HepG2 (cell line): ENCODE measurements around the gene SLC6A6. TPM values are rescaled to one million over a fixed set of nuclear protein-coding genes. Genes with fewer than 3 reads are reported as not detected.

Source experiments
- ATAC-seq: fragments of 200-7000 bp; cut with Tn5 transposase; 3 replicates; pipeline ENCODE4 v1.9.1; 2020; ENCODE audit warnings: mild to moderate bottlenecking, moderate library complexity
- BruUV-seq: library from RNA; stranded (reverse); fragments of 400-500 nt; replicated peaks from 2 replicates; lab custom pipeline; 2021; lab: Mats Ljungman, UMichigan
- CTCF ChIA-PET: fragments of 300-600 bp; formaldehyde crosslinking; extraction: SDS; loops from one replicate; lab custom pipeline; 2021; ENCODE audit warnings: low total read pairs, inconsistent platforms, low intra/inter-chr PET ratio; lab: Yijun Ruan, JAX
- POLR2A ChIA-PET: fragments of 350-600 bp; sonication (Branson Sonifier 250); formaldehyde crosslinking; loops from one replicate; lab custom pipeline; 2020; ENCODE audit warnings: antibody characterized with exemption, inconsistent platforms; lab: Yijun Ruan, JAX
- DNase-seq: peaks from one replicate; pipeline ENCODE4 v3.0.0-alpha.2; 2015; ENCODE audit warnings: low spot score
- FAIRE-seq: peaks from 3 replicates; lab custom pipeline; 2011; peaks lifted over from hg19 to GRCh38; lab: Jason Lieb, UNC
- H2AFZ ChIP-seq: one replicate; pipeline ENCODE4 v1.6.1; 2011; ENCODE audit warnings: low read length, inconsistent platforms
- H3K27ac ChIP-seq: fragments of 300-600 bp; 3 replicates; pipeline ENCODE4 v1.8.0; 2011; ENCODE audit warnings: mixed run types, mild to moderate bottlenecking, mixed read lengths, low read length, inconsistent platforms; ENCODE audit not compliant: insufficient read depth; ENCODE audit errors: extremely low read length
- H3K27me3 ChIP-seq, 2 experiments: fragments of 200-600 bp in 1 of 2; 2 replicates in 1 of 2; 3 replicates in 1 of 2; pipeline versions ENCODE4 v1.6.0 to v1.8.0; 2011; ENCODE audit warnings: low read length in 2 of 2, mild to moderate bottlenecking in 2 of 2, moderate library complexity in 2 of 2, inconsistent platforms in 1 of 2; ENCODE audit not compliant: insufficient read depth in 2 of 2, control insufficient read depth in 1 of 2
- H3K36me3 ChIP-seq, 2 experiments: fragments of 200-600 bp in 1 of 2; replicated peaks in 1 of 2; 2 replicates in 1 of 2; 3 replicates in 1 of 2; pipeline versions ENCODE4 v1.5.1 to v1.8.0; 2011; ENCODE audit warnings: low read length in 2 of 2, inconsistent platforms in 1 of 2; ENCODE audit not compliant: insufficient read depth in 2 of 2, control insufficient read depth in 1 of 2
- H3K4me1 ChIP-seq: 2 replicates; pipeline ENCODE4 v1.5.1; 2012; ENCODE audit warnings: low read length, inconsistent platforms; ENCODE audit not compliant: insufficient read depth
- H3K4me2 ChIP-seq: 2 replicates; pipeline ENCODE4 v1.6.0; 2011; ENCODE audit warnings: low read depth, low read length, inconsistent platforms
- H3K4me3 ChIP-seq, 3 experiments: fragments of 200-600 bp in 1 of 3; sonication (generic), shearing (Covaris generic) in 1 of 3; replicated peaks in 1 of 3; 2 replicates each; pipeline ENCODE4 v1.5.1; 2011 to 2016; ENCODE audit warnings: low read length in 3 of 3, inconsistent platforms in 2 of 3, low read depth in 2 of 3, mild to moderate bottlenecking in 2 of 3, control low read depth in 1 of 3, mixed read lengths in 1 of 3; ENCODE audit not compliant: insufficient read depth in 1 of 3
- H3K79me2 ChIP-seq: one replicate; pipeline ENCODE4 v1.6.1; 2011; ENCODE audit warnings: low read length, inconsistent platforms; ENCODE audit not compliant: insufficient read depth
- H3K9ac ChIP-seq: 2 replicates; pipeline ENCODE4 v1.6.0; 2011; ENCODE audit warnings: mild to moderate bottlenecking, low read depth, low read length, inconsistent platforms; ENCODE audit not compliant: insufficient read depth
- H3K9me3 ChIP-seq: 2 replicates; pipeline ENCODE4 v1.5.1; 2012; ENCODE audit warnings: mild to moderate bottlenecking, low read length
- H4K20me1 ChIP-seq: 2 replicates; pipeline ENCODE4 v1.6.0; 2011; ENCODE audit warnings: inconsistent platforms, mild to moderate bottlenecking, low read length, moderate library complexity; ENCODE audit not compliant: insufficient read depth
- MXD4 ChIP-seq: IDR thresholded peaks from 2 replicates; pipeline ENCODE4 v1.6.1; 2016; ENCODE audit warnings: mild to moderate bottlenecking, missing biosample characterization, missing genetic modification reagents
- NCOR1 ChIP-seq: fragments of 200-600 bp; sonication (generic); IDR thresholded peaks from 2 replicates; pipeline ENCODE4 v1.7.0; 2017; ENCODE audit warnings: antibody characterized with exemption, low read length, borderline replicate concordance
- NFIB ChIP-seq: sonication (generic); formaldehyde crosslinking; IDR thresholded peaks from 2 replicates; pipeline ENCODE4 v1.9.0; 2021; ENCODE audit warnings: missing genetic modification reagents, mild to moderate bottlenecking, borderline replicate concordance
- ZNF251 ChIP-seq: sonication (generic); formaldehyde crosslinking; IDR thresholded peaks from 2 replicates; pipeline ENCODE4 v1.9.0; 2021; ENCODE audit warnings: mild to moderate bottlenecking, missing genetic modification reagents
- ZNF549 ChIP-seq: sonication (generic); formaldehyde crosslinking; IDR thresholded peaks from 2 replicates; pipeline ENCODE4 v1.5.0; 2020; ENCODE audit warnings: missing genetic modification reagents
- ZNF557 ChIP-seq: sonication (generic); formaldehyde crosslinking; IDR thresholded peaks from 2 replicates; pipeline ENCODE4 v1.4.0; 2020; ENCODE audit warnings: missing genetic modification reagents
- WGBS: methylation state at CpG from one replicate; pipeline ENCODE4 v1.1.6; 2017; ENCODE audit warnings: low lambda C conversion rate; 5-methylcytosine and 5-hydroxymethylcytosine counted together
- in situ Hi-C: cut with HindIII; loops from 2 replicates; pipeline ENCODE4 v1.10.0; 2017; ENCODE audit warnings: low pct_unique_long_range_greater_than_20kb; ENCODE audit not compliant: extremely low pct_ligation_motif_present
- intact Hi-C: fragments of 100-400 bp; cut with micrococcal nuclease; formaldehyde crosslinking; loops from one replicate; pipeline ENCODE4 v1.10.0; 2022; ENCODE audit not compliant: unreplicated experiment
- polyA plus RNA-seq, 8 experiments: library from polyadenylated mRNA; depleted of rRNA in 3 of 8; stranded (reverse) in 7 of 8; unstranded in 1 of 8; fragments of >200 nt; fragmentation: Illumina TruSeq in 4 of 8; extraction: Trizol in 4 of 8; gene quantifications; 2 replicates each; pipeline versions ENCODE4 v1.2.1 to v1.2.3, GENCODE V29; 2011 to 2016; ENCODE audit warnings: low read depth in 4 of 8, missing spikeins in 1 of 8, mixed read lengths in 1 of 8; ENCODE audit not compliant: insufficient read depth in 1 of 8
- total RNA-seq, 5 experiments: library from RNA; depleted of rRNA; stranded (reverse); fragments of >200 nt; fragmentation: Illumina TruSeq; extraction: Trizol; gene quantifications; 2 replicates each; pipeline ENCODE4 v1.2.3, GENCODE V29; 2016; ENCODE audit warnings: low read depth in 1 of 5
- TF ChIP-seq, protein P1 (sequence below): sonication (generic); formaldehyde crosslinking; IDR thresholded peaks from 2 replicates; pipeline ENCODE4 v1.5.0; 2020; ENCODE audit warnings: missing genetic modification reagents
- TF ChIP-seq, protein P2 (sequence below): sonication (generic); formaldehyde crosslinking; IDR thresholded peaks from 2 replicates; pipeline ENCODE4 v1.5.1; 2020; ENCODE audit warnings: missing genetic modification reagents, mild to moderate bottlenecking, borderline replicate concordance
- TF ChIP-seq, protein P3 (sequence below): sonication (generic); formaldehyde crosslinking; IDR thresholded peaks from 2 replicates; pipeline ENCODE4 v1.8.0; 2023; ENCODE audit warnings: mild to moderate bottlenecking, missing genetic modification reagents
- TF ChIP-seq, protein P4 (sequence below): sonication (generic); formaldehyde crosslinking; IDR thresholded peaks from 2 replicates; pipeline ENCODE4 v1.5.0; 2020; ENCODE audit warnings: mild to moderate bottlenecking, missing genetic modification reagents

The SLC6A6 gene
- total and polyA plus RNA-seq, 2 of the 13 experiments (the other 11 are each of a cell fraction or from before 2014, with no cell fraction given), result 14.1 to 20.7 TPM

GRCh38 chr3:14491396-14492190 lies 89.2 kb downstream of the SLC6A6 start (continued):
- TF ChIP-seq, protein P1, sequence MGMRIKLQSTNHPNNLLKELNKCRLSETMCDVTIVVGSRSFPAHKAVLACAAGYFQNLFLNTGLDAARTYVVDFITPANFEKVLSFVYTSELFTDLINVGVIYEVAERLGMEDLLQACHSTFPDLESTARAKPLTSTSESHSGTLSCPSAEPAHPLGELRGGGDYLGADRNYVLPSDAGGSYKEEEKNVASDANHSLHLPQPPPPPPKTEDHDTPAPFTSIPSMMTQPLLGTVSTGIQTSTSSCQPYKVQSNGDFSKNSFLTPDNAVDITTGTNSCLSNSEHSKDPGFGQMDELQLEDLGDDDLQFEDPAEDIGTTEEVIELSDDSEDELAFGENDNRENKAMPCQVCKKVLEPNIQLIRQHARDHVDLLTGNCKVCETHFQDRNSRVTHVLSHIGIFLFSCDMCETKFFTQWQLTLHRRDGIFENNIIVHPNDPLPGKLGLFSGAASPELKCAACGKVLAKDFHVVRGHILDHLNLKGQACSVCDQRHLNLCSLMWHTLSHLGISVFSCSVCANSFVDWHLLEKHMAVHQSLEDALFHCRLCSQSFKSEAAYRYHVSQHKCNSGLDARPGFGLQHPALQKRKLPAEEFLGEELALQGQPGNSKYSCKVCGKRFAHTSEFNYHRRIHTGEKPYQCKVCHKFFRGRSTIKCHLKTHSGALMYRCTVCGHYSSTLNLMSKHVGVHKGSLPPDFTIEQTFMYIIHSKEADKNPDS (CRISPR knock-in tag), result no peak
- TF ChIP-seq NCOR1 (no peak), ZNF557 (CRISPR knock-in tag) (no peak)
- TF ChIP-seq, all 625 proteins: peak for 3

DNA sequence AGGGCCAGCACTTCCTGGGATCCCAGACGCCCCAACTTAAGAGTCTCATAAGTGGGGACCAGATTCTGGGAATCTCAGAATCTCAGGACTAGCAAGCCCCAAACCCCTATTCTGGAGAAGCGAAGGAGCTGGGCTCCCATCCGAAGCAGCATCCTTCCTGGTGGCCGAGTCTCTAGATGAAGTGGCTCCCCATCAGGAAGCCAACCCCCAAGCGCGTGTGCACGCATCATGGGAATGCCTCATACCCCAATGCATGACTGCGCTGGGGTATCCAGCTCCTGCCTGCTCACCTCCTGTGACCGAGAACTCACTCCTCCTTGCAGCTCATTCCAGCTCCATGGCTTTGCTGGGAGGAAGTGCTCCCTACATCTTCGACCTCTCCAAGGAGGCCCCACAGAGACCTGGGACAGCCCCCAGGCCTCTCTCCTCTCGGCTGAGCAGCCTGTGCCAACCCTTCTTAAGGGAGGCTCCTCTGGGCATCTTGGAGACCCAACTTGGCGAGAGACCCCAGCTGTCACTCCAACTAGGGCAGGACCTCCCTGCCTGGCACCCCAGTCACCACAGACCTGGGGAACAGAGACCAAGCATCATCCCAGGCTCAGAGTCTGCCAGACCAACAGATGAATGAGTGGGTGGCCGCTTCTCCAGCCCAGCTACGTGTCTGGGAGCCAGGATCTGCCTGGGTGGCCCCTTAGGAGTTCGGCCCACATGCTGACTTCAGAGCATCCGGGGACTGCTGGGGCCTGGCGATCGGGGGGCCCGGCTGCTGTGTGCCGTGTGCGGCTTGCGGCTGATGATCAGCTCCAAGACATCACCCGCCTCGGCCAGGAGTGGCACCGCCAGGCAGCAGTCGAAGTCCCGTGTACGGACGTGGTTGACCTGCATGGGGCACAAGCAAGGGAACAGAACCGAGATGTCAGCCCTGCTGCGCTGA lies 90.8 kb downstream of the SLC6A6 start:
- no peaks in the 10 kb centered on the region for H4K20me1 ChIP-seq
- 0 out of 5 replicates have a peak, but pooled peaks cover 0 to 2% of the 10 kb centered on the region in 2 experiments for H3K36me3 ChIP-seq
- no peak for ATAC-seq
- in situ Hi-C loops (no loop called here), intact Hi-C loops (no loop called here)
- DNase-seq, result no peak
- FAIRE-seq, result no peak
- no peak overlapping the region for H3K4me3 ChIP-seq
- no peaks in the 10 kb centered on the region; a peak in 1 of 5 replicates for H3K27me3 ChIP-seq
- BruUV-seq, result no TSS peak
- no peak overlapping the region for H2AFZ ChIP-seq
- H3K4me1 ChIP-seq, result no peaks in the 10 kb centered on the region
- no peak overlapping the region for H3K4me2 ChIP-seq
- H3K9ac ChIP-seq, result no peak overlapping the region
- no peak overlapping the region for H3K27ac ChIP-seq
- no peaks in the 10 kb centered on the region for H3K9me3 ChIP-seq
- ChIA-PET POLR2A (no interaction called here), CTCF (no interaction called here)
- 74% methylated on average over 14 of the region's 31 CpGs for WGBS
- H3K79me2 ChIP-seq, result no peaks in the 10 kb centered on the region
- TF ChIP-seq, protein P2, sequence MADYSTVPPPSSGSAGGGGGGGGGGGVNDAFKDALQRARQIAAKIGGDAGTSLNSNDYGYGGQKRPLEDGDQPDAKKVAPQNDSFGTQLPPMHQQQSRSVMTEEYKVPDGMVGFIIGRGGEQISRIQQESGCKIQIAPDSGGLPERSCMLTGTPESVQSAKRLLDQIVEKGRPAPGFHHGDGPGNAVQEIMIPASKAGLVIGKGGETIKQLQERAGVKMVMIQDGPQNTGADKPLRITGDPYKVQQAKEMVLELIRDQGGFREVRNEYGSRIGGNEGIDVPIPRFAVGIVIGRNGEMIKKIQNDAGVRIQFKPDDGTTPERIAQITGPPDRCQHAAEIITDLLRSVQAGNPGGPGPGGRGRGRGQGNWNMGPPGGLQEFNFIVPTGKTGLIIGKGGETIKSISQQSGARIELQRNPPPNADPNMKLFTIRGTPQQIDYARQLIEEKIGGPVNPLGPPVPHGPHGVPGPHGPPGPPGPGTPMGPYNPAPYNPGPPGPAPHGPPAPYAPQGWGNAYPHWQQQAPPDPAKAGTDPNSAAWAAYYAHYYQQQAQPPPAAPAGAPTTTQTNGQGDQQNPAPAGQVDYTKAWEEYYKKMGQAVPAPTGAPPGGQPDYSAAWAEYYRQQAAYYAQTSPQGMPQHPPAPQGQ (CRISPR knock-in tag), result no peak
- TF ChIP-seq, protein P3, sequence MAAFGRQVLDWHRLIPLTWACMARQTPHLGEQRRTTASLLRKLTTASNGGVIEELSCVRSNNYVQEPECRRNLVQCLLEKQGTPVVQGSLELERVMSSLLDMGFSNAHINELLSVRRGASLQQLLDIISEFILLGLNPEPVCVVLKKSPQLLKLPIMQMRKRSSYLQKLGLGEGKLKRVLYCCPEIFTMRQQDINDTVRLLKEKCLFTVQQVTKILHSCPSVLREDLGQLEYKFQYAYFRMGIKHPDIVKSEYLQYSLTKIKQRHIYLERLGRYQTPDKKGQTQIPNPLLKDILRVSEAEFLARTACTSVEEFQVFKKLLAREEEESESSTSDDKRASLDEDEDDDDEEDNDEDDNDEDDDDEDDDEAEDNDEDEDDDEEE (CRISPR knock-in tag), result no peak
- TF ChIP-seq ZNF251 (CRISPR knock-in tag) (no peak), MXD4 (CRISPR knock-in tag) (no peak), NFIB (CRISPR knock-in tag) (no peak), ZNF549 (CRISPR knock-in tag) (no peak)
- TF ChIP-seq, protein P4, sequence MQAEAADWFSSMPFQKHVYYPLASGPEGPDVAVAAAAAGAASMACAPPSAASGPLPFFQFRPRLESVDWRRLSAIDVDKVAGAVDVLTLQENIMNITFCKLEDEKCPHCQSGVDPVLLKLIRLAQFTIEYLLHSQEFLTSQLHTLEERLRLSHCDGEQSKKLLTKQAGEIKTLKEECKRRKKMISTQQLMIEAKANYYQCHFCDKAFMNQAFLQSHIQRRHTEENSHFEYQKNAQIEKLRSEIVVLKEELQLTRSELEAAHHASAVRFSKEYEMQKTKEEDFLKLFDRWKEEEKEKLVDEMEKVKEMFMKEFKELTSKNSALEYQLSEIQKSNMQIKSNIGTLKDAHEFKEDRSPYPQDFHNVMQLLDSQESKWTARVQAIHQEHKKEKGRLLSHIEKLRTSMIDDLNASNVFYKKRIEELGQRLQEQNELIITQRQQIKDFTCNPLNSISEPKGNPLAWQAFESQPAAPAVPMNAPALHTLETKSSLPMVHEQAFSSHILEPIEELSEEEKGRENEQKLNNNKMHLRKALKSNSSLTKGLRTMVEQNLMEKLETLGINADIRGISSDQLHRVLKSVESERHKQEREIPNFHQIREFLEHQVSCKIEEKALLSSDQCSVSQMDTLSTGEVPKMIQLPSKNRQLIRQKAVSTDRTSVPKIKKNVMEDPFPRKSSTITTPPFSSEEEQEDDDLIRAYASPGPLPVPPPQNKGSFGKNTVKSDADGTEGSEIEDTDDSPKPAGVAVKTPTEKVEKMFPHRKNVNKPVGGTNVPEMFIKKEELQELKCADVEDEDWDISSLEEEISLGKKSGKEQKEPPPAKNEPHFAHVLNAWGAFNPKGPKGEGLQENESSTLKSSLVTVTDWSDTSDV (CRISPR knock-in tag), result no peak
